NCI-H748 (cell line): Measurements from ENCODE around the gene TPRG1.
A peak's percentile ranks its signal among the peaks of the same experiment; 100 is the strongest.

Source experiments
- DNase-seq: peaks from one replicate; lab custom pipeline; 2025; ENCODE audit not compliant: unreplicated experiment; lab: John Stamatoyannopoulos, UW

TPRG1 gene

DNA sequence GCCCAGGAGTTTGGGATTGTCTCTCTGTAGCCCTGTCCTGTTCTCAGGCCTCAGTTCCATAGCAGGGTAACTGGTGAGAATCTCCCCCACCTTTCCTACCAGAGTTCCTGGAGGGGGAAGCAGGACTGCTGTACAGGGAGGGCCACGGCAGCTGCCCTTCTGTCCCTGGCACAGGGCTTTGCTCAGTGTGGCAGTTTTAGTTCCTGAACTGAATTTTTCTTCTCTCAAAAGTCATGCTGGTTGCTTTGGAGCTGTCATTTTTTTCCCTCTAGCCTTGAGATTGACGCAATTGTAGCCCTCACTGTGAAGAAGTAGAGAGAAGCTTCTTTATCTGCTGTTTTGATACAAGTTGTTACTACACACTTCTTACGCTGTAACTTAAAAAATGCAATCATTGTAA, 55.5 kb downstream of the TPRG1 start:
- no peak for DNase-seq

DNA sequence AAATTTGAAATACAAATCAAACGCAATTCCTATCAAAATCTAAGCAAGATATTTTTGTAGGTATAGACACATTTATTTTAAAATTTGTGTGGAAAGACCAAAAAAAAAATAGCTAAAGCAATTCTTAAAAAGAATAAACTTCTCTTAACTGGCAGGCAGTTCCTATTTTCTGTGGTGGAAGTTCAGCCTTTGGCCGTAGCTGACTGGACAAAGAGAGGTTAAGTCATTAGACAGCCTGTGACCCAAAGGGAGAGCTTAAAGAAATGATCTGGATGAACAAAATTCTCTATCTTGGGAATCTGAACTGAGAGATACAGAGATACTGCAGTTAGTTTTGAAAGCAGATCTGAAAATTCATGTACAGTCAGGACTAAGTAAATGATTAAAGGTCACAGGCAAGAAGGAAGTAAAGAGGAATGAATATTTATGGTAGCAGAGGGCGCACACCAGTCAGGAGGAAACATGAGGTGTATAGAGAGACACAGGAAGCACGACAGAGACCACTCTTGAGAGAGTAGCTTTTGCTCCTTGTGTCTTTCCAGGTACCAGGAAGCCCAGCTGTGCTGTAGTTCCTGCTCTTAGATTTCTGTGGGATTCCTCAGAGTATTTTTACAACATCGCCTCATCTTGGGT, 57.5 kb downstream of the TPRG1 start:
- no peak for DNase-seq

- DNase-seq = no peak
Measured at GRCh38 chr3:189232790-189233189, 61.0 kb downstream of the TPRG1 start.

DNA sequence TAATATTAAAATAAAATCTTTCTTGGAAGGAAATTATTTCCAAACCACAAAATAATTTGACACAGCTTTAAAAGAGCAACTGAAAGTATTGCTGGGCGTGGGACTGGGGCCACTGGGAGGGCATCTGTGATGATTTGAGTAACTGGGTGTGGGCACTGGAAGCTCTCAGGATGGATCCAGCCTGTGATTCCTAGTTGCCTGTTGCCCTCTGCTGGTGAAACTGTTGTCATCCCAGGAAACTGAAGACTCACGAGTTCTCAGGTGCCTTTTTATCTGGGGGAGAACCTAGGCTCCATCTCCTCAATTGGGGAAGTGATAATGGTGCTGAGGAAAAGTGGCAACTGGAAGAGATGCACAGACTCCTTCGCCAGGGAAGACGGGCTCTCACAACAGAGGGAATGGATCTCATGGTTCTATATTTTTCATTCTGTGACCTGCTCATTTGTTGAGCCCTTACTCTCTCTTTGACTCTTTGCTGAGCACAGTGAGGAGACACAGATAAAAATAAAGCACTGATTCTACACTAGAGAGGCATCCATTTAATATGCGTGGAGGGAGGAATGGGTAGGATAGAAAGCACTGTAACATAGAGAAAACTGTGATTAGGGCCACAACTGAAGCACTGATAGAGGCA, 61.6 kb downstream of the TPRG1 start:
- DNase-seq = peak; percentile 55

- DNase-seq = no peak
Measured at GRCh38 chr3:189235214-189235613, 63.4 kb downstream of the TPRG1 start.

DNA sequence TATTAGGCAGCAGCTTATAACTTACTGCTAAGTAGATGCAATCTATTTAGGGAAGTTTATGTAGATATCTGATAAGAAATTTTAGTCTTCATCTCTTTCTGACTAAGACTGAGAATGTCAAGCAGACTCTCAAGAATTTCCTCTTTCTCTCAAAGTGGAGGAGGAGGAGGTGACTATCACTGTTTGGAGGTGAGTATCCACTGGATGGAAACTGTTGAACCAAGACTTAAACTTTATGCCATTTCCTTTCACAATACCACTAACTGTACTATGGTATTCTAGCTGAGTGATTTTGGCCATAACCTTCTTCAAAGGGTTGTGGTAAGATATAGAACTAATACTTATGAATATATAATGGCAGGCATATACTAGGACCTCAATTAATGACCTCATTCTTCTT, 64.6 kb downstream of the TPRG1 start:
- no peak for DNase-seq

DNA sequence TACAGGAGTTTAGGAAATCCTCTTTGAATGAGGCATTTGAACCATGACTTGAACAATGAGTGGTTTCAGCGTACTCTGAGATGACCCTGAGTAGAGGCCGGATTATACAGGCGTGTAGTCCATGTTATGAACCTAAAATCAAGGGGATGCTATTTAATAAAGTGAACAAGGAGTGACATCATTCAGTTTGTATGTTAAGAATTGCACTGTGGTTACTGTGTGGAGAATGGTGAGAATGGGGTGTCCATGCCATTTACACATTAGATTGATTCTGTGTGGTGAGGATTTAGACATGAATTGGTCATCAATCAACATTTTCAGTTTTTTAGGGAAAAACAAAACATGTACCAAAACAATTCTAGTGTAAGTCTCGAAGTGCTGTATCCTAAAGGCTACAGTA, 65.8 kb downstream of the TPRG1 start:
- DNase-seq = no peak

- no peak for DNase-seq
Measured at GRCh38 chr3:189238071-189238470, 66.3 kb downstream of the TPRG1 start.

DNA sequence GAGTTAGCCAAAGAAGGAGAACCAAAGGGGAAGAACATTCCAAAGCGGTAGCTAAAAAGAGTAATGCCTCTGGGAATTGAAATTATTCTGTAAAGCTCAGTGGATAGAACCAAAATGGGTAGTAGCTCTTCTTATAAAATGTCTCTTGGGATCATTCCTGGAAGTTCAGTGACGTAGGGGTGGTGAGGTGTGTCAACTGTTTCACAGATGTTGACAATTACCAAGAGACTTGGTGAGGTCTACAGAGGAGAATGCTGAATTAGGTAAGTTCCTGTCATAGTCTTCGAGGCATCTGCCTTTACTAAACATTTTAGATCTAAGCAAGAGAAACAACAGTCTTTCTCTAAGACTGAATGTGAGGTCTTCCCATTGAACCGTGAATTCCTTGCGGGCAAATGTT, 67.8 kb downstream of the TPRG1 start:
- no peak for DNase-seq

GRCh38 chr3:189249987-189250386, 78.2 kb downstream of the TPRG1 start:
- no peak for DNase-seq

DNA sequence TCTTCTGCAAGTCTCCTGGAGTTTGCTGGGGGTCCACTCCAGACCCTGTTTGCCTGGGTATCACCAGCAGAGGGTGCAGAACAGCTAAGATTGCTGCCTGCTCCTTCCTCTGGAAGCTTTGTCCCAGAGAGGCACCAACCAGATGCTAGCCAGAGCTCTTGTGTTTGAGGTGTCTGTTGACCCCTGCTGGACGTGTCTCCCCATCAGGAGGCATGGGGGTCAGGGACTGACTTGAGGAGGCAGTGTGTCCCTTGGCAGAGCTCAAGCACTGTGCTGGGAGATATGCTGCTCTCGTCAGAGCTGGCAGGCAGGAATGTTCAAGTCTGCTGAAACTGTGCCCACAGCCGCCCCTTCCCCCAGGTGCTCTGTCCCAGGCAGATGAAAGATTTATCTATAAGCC, 86.5 kb downstream of the TPRG1 start:
- no peak for DNase-seq

- peak; percentile 20 for DNase-seq
Measured at GRCh38 chr3:189260556-189261493, 89.1 kb downstream of the TPRG1 start.

DNA sequence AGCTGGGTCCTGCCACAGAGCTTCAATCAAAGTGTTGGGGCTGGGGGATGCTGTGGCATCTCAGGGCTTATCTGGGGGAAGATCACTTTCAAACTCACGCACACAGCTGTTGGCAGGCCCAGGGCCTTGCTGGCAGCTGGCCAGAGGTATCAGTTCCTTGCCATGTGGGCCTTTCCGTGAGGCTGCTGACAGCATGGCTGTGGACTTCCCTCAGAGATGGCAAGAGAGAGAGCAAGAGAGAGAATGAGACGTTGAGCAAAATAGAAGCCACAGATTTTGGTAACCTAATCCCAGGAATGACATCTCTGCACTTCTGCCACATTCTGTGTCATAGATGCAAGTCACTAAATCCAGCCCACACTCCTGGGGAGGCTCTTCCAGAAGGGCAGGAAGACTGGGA, 91.0 kb downstream of the TPRG1 start:
- DNase-seq = no peak

DNA sequence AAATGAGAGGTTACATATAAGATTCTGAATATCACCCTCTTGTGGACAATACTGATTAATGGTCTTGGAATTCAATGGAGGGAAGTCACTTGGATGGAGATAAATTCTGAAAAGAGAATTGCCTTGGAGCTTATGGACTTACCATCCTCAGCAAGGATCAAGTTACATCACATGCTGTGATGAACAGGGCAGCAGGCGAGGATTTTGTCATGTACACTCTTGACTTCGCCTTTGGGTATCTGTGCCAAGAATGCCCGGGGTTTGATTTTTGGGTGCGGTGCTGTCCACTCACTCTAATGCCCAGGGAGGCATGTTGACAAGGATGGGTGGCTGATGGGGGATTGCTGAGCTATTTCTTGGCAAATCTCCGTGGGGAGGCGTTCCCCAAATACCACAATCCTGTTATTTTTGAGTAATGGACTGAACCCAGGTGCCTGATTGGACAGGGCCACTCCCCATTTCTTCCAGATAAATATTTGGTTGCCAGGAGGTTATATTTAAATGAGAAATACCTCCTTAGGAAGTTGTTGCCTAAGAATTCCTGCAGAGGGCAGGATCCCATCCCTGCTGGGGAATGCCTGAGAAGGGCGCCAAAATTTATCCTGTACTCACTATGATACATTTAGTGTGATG, 96.3 kb downstream of the TPRG1 start:
- peak; percentile 11 for DNase-seq

DNA sequence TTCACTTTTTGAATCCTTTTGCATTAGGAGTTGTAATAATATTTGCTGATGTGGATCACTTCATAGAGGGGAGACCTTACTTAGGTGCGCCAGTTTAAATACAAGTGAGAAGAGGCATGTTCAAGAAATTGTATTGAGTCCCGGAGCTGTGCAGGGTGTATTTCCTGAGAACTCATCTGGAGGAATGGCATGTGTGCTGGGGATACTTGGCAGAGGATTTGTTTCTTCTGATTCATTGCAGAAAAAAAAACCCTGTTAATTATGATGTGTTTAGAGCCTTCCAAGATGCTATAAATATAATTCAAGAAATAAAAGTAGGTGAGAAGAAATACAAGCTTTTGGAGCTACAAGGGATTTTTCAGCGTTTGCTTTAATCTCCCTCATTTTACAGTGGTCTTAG, 97.6 kb downstream of the TPRG1 start:
- no peak for DNase-seq

DNA sequence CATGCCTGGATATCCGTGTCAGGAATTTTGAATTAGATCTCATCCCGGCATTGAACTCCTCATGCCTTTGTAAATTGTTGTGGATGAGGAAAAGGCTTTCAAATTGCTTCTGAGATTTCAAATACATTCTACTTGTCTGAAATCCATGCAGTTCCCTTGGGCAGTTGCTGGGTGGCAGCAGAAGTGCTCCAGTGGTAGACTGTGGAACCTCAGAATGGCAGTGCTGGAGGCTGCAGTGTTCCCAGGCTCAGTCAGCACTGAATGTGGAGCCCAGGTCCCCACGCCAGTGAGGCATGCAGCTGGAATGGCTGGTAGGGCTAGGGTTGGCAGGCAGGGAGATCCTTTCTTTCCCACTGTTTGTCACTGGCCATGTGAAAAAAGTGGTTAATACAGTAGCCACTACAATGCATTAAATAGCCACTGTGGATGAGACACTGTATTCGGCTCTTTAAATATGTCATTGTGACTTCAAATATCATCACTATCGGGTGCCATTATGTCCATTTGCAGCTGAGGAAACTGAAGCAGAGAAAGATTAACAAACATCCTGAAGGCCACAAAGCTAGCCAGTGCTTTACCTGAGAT, 98.6 kb downstream of the TPRG1 start:
- peak; percentile 72 for DNase-seq

DNA sequence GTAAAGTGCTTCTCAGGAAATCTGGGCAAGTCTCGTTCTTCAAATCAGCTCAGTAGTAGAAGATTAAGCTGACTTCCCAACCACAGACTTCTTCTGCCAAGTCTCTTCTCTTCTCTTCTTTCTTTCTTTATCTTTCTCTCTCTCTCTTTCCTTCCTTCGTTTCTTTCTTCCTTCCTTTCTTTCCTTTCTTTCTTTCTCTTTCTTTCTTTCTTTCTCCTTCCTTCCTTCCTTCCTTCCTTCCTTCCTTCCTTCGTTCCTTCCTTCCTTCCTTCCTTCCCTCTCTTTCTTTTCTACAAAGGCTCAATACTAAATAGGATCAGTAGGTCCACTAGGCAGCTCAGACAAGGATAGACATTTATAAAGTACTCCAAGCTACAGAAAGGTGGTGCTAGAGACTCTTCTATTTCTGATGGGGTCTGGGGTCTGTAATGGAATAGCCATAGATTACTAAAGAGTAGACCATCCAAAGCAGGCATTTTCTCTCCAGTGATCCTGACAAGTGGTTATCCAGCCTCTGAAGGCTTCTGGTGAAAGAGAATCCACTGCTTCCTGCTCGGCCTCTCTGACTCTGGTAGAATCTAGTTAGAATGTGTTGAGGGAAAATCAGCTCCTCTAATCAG, 100.8 kb downstream of the TPRG1 start:
- peak; percentile 85 for DNase-seq

DNA sequence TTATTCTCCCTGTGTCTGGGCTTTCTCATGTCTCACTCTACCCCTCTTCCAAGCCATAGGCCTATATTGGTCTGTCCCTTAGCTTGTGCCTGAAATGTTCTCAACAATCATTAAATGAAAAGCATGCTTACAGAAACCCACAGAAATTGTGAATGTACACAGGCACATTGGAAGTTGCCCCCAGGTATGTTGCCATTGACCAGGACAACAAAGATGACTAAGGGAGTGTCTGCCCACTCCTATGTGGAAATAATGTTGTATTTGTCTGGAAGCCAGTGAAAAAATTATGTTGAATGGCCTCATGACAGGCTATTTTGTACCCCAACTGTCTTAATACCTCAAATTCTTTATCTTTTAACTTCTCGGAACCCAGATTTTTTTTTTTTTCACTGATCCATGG, 102.0 kb downstream of the TPRG1 start:
- DNase-seq = no peak

DNA sequence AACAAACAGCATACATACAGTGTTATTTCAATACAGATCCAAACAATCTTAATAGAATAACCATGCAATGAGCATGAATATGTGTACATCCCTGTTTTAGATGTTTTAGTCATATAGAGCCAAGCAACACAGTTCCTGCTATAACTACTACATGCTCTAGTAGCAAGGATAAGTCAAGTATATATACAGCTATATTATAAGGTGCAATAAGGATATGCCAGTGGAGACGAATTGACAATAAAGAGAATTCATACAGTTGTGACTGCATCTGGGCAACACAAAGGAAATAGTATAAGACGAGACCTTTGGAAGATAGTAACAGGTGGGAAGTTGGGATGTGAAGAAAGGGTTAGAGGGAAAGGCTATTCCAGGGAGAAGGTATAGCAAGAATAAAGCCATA, 103.4 kb downstream of the TPRG1 start:
- no peak for DNase-seq

DNA sequence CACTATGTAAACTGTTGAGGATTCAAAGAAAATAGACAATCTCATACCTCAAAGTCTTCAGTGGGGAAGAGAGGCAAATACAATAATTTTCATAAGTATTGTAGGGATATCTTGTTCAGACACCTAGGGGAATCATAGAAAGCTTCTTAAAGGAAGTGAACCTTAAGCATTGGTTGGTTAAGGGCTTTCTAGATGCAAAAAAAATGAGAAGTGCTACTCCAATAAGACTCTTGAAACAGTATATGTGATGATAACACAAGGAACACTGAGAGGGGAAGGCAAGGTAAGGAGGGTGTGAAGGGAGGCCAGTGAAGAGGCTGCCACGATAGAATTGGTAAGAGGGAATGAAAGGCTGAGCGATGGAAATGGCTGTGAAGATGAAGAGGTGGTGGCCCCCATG, 104.1 kb downstream of the TPRG1 start:
- DNase-seq = no peak
